GM12878 (cell line): Measurements from ENCODE around the gene ZNF385D.

Experiments
- ASH2L ChIP-seq: fragments of 300-600, 200-600 bp; sonication (generic); IDR thresholded peaks from 2 replicates; pipeline ENCODE4 v1.6.1; 2017; ENCODE audit warnings: low read depth, mild to moderate bottlenecking, borderline replicate concordance
- EZH2 ChIP-seq: IDR thresholded peaks from 2 replicates; pipeline ENCODE4 v1.6.1; 2012; ENCODE audit warnings: low read depth, mild to moderate bottlenecking, control low read depth, inconsistent platforms, low read length, borderline replicate concordance; ENCODE audit not compliant: control insufficient read depth
- NFIC ChIP-seq: IDR thresholded peaks from 2 replicates; pipeline ENCODE4 v1.6.1; 2012; ENCODE audit warnings: low read depth, mild to moderate bottlenecking, inconsistent platforms, low read length, moderate library complexity
- POLR2AphosphoS5 ChIP-seq: IDR thresholded peaks from 2 replicates; pipeline ENCODE4 v1.6.1; 2011; ENCODE audit warnings: mild to moderate bottlenecking, low read length, inconsistent platforms
- SP1 ChIP-seq: IDR thresholded peaks from one replicate; pipeline ENCODE4 v1.6.1; 2011; ENCODE audit warnings: low read depth, low read length
- SUZ12 ChIP-seq: fragments of 200-600 bp; sonication (generic); IDR thresholded peaks from one replicate; pipeline ENCODE4 v1.6.1; 2018; ENCODE audit warnings: antibody characterized with exemption, mild to moderate bottlenecking; ENCODE audit not compliant: unreplicated experiment
- TCF12 ChIP-seq: IDR thresholded peaks from 2 replicates; pipeline ENCODE4 v1.6.1; 2011; ENCODE audit warnings: low read depth, mild to moderate bottlenecking, low read length
- ZBED1 ChIP-seq: IDR thresholded peaks from 2 replicates; pipeline ENCODE4 v1.6.1; 2016; ENCODE audit warnings: borderline replicate concordance
- ZZZ3 ChIP-seq: IDR thresholded peaks from 2 replicates; pipeline ENCODE4 v1.6.1; 2011; ENCODE audit warnings: low read depth; ENCODE audit not compliant: control insufficient read depth, insufficient read length
- TF ChIP-seq, protein P1 (sequence below), 3 experiments: IDR thresholded peaks in 2 of 3; conservative IDR thresholded peaks in 1 of 3; 2 replicates each; pipeline ENCODE4 v1.5.1; 2011; ENCODE audit warnings: low read depth in 3 of 3, low read length in 3 of 3, mild to moderate bottlenecking in 3 of 3, control low read depth in 2 of 3, moderate library complexity in 2 of 3, inconsistent platforms in 1 of 3, mixed read lengths in 1 of 3; ENCODE audit not compliant: control insufficient read depth in 2 of 3, insufficient read depth in 1 of 3; ENCODE audit errors: extremely low read depth in 1 of 3

DNA sequence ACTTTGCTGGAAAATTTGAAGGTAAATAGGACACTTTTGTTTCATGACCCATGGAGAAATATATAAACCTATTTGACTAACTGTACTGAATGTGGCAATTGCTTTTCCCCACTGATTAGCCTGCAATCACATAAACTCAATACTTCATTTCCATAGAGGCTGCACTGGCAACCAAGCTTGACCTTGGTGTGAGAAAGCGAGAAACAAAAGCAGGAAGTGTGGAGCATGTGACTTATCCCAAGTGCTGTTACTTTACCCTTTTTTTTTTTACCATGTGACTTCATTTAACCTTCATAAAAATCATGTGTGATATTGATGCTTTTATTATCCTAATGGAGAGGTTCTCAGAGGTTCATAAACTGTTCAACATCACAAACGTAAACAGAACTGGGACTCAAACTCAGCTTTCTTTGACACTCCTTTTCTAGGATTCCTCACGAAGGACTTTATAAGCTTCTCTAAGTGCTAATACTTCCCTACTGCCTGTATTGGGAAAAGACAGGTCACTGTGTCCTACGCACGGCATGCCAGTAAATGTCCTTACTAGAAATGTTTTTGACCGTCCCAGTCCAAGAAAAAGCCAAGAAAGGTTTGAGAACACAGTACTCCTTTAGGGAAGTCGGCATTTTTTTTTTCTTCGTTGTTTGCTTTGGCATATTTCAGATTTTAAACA lies 34.9 kb upstream of the ZNF385D start:
- TF ChIP-seq, protein P1, sequence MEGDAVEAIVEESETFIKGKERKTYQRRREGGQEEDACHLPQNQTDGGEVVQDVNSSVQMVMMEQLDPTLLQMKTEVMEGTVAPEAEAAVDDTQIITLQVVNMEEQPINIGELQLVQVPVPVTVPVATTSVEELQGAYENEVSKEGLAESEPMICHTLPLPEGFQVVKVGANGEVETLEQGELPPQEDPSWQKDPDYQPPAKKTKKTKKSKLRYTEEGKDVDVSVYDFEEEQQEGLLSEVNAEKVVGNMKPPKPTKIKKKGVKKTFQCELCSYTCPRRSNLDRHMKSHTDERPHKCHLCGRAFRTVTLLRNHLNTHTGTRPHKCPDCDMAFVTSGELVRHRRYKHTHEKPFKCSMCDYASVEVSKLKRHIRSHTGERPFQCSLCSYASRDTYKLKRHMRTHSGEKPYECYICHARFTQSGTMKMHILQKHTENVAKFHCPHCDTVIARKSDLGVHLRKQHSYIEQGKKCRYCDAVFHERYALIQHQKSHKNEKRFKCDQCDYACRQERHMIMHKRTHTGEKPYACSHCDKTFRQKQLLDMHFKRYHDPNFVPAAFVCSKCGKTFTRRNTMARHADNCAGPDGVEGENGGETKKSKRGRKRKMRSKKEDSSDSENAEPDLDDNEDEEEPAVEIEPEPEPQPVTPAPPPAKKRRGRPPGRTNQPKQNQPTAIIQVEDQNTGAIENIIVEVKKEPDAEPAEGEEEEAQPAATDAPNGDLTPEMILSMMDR (IDR thresholded peaks at IDR 0.05 in 2 of 3, conservative IDR thresholded peaks at IDR 0.05 in 1 of 3; ENCODE audit: control insufficient read depth in 2 of 3, extremely low read depth in 1 of 3, insufficient read depth in 1 of 3, low read depth in 3 of 3, low read length in 3 of 3), result no peak
- no peak for TF ChIP-seq ZBED1
- no peak for TF ChIP-seq TCF12
- no peak for TF ChIP-seq ZZZ3
- TF ChIP-seq SP1, result no peak
- TF ChIP-seq EZH2, result no peak
- TF ChIP-seq ASH2L, result no peak
- no peak for TF ChIP-seq NFIC
- no peak for TF ChIP-seq POLR2AphosphoS5
- TF ChIP-seq SUZ12, result no peak
